ENCODE results near the gene HTR3A.

DNA sequence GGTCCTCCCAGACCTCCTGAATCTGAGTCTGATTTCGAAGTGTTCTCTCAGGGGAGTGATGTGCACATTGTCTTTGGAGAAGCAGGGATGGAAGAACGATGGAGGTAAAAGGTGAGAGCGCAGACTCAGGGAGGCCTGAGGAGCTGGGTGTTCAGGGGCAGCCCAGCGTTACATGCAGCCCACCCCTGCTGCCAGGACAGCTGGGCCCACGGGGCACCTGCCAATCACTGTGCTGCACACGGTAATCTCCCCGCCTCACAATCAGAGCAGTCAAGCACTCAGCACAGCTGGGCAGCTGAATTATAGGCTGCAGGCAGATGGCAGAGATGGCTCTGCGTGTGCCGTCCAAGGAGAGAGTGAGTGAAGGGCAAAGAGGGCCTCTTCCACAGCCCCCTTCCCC is 17.9 kb upstream of the HTR3A start:
- TF ChIP-seq, protein P1, sequence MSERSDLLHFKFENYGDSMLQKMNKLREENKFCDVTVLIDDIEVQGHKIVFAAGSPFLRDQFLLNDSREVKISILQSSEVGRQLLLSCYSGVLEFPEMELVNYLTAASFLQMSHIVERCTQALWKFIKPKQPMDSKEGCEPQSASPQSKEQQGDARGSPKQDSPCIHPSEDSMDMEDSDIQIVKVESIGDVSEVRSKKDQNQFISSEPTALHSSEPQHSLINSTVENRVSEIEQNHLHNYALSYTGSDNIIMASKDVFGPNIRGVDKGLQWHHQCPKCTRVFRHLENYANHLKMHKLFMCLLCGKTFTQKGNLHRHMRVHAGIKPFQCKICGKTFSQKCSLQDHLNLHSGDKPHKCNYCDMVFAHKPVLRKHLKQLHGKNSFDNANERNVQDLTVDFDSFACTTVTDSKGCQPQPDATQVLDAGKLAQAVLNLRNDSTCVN (tag by site-specific recombination; optimal IDR thresholded peaks at IDR 0.05), result no peak
- TF ChIP-seq, protein P2, sequence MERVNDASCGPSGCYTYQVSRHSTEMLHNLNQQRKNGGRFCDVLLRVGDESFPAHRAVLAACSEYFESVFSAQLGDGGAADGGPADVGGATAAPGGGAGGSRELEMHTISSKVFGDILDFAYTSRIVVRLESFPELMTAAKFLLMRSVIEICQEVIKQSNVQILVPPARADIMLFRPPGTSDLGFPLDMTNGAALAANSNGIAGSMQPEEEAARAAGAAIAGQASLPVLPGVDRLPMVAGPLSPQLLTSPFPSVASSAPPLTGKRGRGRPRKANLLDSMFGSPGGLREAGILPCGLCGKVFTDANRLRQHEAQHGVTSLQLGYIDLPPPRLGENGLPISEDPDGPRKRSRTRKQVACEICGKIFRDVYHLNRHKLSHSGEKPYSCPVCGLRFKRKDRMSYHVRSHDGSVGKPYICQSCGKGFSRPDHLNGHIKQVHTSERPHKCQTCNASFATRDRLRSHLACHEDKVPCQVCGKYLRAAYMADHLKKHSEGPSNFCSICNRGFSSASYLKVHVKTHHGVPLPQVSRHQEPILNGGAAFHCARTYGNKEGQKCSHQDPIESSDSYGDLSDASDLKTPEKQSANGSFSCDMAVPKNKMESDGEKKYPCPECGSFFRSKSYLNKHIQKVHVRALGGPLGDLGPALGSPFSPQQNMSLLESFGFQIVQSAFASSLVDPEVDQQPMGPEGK (tag by site-specific recombination; IDR thresholded peaks at IDR 0.05), result no peak
- TF ChIP-seq, protein P3, sequence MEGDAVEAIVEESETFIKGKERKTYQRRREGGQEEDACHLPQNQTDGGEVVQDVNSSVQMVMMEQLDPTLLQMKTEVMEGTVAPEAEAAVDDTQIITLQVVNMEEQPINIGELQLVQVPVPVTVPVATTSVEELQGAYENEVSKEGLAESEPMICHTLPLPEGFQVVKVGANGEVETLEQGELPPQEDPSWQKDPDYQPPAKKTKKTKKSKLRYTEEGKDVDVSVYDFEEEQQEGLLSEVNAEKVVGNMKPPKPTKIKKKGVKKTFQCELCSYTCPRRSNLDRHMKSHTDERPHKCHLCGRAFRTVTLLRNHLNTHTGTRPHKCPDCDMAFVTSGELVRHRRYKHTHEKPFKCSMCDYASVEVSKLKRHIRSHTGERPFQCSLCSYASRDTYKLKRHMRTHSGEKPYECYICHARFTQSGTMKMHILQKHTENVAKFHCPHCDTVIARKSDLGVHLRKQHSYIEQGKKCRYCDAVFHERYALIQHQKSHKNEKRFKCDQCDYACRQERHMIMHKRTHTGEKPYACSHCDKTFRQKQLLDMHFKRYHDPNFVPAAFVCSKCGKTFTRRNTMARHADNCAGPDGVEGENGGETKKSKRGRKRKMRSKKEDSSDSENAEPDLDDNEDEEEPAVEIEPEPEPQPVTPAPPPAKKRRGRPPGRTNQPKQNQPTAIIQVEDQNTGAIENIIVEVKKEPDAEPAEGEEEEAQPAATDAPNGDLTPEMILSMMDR (tag by site-specific recombination; IDR thresholded peaks at IDR 0.05), result no peak
- TF ChIP-seq, protein P4, sequence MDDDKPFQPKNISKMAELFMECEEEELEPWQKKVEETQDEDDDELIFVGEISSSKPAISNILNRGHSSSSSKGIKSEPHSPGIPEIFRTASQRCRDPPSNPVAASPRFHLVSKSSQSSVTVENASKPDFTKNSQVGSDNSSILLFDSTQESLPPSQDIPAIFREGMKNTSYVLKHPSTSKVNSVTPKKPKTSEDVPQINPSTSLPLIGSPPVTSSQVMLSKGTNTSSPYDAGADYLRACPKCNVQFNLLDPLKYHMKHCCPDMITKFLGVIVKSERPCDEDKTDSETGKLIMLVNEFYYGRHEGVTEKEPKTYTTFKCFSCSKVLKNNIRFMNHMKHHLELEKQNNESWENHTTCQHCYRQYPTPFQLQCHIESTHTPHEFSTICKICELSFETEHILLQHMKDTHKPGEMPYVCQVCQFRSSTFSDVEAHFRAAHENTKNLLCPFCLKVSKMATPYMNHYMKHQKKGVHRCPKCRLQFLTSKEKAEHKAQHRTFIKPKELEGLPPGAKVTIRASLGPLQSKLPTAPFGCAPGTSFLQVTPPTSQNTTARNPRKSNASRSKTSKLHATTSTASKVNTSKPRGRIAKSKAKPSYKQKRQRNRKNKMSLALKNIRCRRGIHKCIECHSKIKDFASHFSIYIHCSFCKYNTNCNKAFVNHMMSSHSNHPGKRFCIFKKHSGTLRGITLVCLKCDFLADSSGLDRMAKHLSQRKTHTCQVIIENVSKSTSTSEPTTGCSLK (tag by site-specific recombination; IDR thresholded peaks at IDR 0.05), result no peak
- TF ChIP-seq ZNF530 (tag by site-specific recombination; IDR thresholded peaks at IDR 0.05; ENCODE audit: low read depth) (no peak), ZNF221 (tag by site-specific recombination; IDR thresholded peaks at IDR 0.05; ENCODE audit: borderline replicate concordance) (no peak), ZBTB8A (tag by site-specific recombination; IDR thresholded peaks at IDR 0.05) (no peak), ZNF10 (tag by site-specific recombination; IDR thresholded peaks at IDR 0.05) (no peak), ZNF121 (tag by site-specific recombination; IDR thresholded peaks at IDR 0.05) (no peak), ZNF132 (tag by site-specific recombination; IDR thresholded peaks at IDR 0.05; ENCODE audit: borderline replicate concordance) (no peak)

All from HEK293 (cell line).